SIG-M5 treated with dmso at 0.1 percent for 504 hours (cell line): ENCODE measurements around the gene DNAJC6.

ENCODE experiments used
- DNase-seq: peaks from one replicate; lab custom pipeline; 2025; ENCODE audit not compliant: unreplicated experiment; lab: John Stamatoyannopoulos, UW

Gene DNAJC6

DNA sequence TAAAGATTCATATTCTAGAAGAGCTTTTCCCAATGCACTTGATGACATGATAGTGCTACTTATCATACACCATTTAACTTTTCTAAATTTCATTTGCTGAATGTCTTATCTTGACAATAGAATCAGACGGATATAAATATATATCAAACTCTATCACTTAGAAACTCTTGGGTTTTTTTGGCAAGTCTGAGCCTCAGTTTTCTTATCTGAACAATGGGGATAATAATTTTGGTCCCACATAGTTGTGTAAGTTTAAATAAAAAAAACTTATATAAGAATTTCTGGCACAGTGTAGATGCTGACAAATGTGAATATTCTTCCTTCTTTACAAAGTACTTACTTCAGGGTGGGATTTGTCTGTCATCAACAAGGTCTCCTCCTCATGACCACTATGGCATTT is 89.7 kb downstream of the DNAJC6 start:
- DNase-seq, result no peak

DNA sequence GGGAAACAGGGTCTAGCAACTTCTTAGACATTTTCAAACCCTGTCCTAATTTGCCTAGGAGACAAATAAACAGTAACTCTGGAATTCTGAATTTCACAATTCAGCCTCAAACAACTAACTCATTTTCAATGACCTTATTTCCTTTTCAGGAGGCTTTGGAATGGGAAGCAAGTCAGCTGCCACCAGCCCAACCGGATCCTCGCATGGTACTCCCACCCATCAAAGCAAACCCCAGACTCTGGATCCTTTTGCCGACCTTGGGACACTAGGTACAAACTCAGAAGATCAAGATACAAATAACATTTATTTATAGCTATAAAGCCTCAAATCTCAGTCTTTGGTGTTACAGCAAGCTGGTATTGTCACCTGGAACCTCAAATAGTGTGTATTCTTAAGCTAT is 92.3 kb downstream of the DNAJC6 start:
- DNase-seq, result no peak

DNA sequence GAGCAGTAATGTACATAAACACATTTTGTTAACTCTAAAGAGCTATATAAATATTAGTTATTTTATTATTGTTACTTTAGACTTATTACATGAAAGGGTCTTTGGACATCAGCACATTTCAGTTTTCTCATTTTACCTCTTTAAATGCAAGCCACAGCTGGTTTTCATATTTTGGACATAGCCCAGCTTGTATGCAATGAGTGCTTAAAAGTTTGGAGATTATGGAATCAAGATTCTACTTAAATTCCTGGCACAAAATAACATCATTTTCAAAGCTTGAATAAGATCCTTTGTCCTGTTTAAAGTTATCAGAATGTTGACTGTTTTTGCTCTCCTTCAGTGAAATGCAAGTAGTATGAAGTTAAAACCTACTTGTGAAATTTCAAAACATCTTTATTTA is 95.6 kb downstream of the DNAJC6 start:
- no peak for DNase-seq

DNA sequence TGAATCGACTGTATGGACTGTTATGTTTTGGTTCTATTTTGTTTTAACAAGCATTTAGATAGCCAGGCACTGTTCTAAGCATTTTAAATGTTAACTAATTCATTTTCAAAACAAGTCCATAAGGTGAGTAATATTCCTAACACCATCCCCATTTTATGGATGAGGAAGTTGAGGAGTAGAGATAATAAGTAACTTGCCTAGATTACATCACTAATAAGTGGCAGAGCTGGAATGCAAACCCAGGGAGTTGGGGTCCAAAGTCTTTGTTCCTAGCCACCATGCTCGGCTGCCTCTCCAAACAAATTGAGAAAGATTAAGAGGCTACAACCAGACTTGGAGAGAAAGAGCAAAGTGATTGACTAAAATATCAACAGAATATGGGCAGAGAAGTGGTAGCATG is 98.5 kb downstream of the DNAJC6 start:
- DNase-seq, result no peak

DNA sequence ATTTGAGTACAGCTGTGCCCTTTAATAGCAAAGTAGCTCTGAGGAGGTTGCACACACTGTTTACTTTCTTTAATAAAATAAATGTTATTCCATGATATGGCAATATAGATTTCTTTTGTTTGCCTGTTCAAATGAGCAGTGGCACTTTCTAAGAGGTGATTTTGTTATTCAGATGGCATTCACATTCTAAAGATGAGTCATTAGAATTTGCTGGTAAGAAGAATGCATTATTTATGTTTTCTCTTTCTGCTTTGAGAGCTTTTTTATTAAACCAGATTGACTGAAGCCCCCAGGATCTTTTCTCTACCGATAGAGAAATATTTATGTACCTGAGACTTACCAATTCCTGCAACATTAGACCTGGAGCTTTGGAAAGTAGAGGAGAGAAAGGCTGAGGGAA is 100.0 kb downstream of the DNAJC6 start:
- DNase-seq, result no peak

DNA sequence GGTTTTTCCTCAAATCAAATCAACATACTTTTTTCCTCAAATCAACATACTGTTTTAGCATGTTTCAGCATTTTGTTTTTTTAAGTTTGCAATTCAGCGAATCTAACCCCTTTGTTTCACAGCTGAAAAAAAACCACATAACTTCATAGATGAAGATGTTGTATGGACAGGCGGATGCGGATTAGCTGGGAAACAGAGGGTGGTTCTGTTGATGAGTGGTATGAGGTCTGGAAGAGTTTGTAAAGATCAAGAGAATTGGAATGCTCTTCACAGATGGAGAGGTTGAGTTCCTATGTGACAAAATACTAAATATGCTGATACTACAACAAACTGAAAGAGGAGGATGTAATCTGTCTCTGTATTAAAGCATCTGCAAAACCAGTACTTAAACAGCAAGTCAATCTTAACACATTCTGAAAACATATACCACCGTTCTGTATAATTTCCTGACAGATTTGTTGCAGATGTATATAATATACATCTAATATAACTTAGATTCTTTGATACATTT is 100.5 kb downstream of the DNAJC6 start:
- DNase-seq, result no peak

DNA sequence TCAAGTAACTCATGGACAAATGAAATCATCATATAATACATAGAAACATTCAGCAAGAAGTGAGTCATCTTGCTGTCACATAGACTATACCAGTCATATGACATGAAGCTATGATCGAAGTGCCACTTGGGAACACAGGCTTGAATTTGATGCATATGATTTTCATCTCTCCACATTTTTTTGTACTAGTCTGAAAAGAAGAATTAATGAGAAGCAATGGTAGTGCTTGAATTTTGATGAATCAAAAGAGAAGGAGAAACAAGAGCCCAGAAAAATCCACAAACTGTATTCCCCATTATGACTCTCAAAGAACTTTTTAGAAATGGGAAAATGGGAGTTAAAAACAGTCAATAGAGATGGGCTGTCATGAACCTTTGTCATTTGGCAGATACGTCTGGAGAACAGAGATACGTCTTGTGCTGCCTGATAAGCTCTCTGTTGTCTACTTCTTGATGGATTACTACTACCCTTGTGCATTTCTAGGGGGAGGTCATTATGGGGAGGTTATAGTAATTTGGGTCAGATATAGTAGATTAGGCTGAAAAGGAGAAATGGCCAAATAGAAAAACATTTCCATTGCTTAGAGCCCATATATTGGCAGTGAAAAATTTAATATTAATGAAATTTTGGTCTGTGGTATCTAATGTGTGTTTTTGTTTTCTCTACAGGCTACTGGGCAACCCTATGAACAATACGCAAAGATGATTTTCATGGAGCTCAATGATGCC is 103.1 kb downstream of the DNAJC6 start:
- no peak for DNase-seq

DNA sequence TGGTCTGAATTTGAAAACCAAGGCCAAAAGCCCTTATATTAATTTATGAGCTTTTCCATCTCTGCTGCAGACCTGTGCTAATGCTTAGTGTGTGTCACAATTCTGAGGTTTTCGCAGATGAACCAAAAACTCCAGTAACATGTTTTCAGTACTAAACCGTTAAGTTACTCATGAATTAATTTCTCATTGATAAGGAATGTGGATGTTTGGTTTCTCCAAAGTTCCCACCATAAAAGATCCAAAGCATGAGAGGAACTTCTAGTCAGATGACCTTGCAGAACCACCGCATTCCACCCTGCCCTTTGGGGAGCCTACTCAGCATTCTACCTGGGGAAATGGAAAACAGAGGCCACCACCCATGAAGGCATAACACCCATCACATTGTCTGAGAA is 103.6 kb downstream of the DNAJC6 start:
- no peak for DNase-seq

DNA sequence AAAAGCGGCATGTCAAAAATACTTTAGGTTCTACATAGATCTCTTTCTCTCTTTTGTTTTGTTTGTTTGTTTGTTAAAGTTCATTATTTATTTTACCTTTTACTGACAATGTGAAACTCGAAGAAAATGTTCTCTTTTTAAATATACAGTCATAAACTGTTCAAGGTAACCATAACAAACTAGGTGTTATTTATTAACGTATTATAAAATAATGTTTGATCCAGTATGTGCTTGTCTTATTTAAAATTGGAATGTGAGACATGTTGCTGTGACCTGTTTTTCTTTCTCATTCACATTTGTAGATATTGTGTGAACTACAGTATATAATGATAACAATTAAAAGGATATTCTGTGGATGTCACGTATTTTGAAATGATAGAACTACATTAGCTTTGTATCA is 105.2 kb downstream of the DNAJC6 start:
- no peak for DNase-seq

DNA sequence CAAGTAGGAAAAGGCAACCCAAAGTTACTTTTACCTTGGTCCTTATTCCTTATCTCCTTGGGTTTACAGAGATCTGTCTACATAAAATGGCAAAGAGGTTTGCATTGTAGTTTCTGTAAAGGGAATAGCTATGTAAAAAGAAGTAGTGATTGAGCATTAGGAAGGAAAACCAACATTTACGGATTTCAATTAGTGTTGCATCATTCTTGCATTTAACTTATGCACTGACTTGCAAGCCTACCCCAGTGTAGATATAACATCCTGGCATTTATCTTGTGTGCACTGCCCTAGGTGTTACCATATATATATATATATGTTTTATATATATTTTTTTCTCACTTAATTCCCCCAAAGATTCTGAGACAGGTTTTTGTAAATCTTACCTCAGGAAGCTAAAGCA is 107.4 kb downstream of the DNAJC6 start:
- no peak for DNase-seq

DNA sequence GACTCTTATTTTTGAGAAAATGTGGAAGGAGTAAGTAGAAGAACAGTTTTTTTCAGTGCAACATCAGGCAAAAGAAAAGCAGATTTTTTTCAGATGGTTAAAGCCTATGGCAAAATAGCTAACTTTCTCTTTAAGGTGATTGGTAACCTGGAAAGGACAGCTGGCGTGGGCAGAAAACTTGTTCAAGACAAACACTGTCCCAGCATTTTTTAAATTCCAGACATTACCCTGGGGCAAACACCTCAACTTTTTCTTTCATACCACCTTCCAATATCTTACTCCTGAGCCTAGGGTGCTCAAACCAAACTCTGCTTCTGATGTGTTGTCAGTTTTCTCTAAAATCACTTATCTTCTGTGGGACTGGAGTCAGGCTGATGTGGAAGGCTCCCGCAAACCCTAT is 108.4 kb downstream of the DNAJC6 start:
- no peak for DNase-seq

DNA sequence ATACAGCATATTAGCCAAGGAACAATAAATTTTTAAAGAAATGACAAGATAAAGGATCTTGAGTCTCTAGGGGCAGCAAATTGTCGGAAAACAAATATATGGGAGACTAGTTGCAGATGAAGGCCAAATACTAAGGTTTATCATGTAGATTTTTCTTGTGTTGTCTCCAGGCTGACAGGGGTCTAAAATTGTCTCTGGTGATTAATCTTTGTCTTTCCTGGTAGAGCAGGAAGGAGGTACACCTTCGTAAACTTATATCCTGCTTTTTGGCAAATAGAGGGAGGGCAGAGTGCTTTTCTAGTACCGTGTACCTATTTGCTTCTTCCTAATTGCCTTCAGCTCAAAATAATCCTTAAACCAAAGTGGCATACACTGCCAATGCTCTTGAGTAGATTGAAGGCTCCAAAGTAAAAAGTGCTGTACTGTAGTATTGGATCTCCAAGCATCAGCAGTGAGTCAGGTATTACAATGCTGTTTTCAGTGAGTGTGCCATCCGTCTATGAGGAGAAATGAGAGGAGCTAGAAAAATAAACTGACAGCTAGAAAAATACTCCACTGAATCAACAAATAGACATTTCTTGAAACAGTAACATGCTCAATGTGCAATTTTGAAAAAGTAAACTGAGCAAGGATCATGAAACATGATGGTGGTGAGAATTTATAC is 109.3 kb downstream of the DNAJC6 start:
- no peak for DNase-seq

DNA sequence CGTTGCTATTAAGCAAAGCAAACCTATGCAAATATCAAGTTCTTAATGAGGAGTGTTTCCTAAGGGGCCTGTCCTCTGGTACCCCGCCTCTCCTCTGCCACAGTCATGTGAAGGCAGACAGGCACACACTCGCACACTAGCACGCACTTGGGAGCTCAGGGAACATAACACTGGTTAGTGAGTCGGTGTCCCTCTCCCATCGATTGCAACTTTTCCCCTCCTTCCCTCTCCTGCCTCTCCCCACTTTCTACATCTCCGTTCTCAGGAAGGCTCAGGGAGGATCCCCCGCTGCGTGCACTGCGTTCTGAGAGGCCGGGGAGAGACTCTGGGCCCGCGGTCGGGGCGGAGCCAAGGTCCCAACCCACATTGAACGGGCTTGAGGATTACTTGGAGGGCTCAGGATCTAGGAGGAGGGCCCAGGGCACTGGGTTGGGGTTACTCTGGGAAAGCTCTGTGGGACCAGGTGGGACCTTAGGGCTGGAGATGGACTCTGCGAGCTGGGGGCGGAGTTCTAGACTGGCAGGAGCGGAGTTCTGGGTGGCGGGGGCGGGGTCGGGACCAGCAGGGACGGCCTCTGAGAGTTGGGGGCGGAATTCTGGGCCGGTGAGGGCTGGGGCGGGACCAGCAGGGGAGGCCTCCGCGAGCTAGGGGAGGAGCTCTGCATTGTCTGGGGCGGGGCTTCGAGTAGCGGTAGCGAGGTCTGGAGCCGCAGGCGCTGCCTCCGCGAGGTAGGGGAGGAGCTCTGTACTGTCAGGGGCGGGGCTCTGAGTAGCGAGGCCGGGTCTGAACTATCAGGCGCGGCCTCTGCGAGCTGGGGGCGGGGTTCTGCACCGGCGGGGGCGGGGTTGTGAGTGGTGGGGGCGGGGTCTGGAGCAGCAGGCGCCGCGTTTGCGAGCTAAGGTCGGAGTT is 110.6 kb downstream of the DNAJC6 start:
- peak; percentile 96 for DNase-seq

DNA sequence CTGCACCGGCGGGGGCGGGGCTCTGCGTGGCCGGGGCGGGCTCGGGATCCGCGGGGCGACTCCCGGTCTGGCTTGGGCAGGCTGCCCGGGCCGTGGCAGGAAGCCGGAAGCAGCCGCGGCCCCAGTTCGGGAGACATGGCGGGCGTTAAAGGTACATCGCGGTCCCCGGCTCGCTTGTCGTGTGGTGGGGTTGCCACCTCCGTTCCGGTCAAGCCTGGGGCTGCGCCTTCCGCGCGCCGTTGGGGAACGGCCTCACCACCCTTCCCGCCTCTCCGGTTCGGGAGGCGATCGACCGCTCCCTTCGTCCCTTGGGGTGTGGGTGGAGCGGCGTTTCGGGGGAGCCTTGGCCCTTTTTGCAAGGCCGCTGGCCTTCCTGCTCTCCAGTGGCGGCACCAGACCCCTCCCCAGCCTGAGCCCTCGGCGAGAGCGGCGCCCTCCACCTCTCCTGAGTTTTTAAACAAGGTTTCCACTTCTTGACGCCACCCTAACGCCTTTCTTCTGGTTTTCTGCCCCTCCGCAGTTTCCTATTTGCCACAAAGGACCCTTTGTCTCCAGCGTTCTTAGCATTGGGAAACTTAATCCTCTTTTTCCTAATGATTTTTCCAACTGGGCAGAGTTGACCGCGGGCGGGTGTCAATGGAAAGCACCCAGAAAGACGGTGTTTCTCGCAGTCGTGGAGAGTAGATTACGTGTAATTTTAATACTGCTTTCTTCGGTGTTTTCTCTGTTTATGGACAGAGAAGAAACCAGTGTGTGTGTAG is 111.4 kb downstream of the DNAJC6 start, which contains the start of the genes LEPR and LEPROT:
TSS of gene LEPR (plus strand) at position 79 of the 761 bp plus-strand sequence. CDS start 144,898 bp downstream, outside the sequence.
TSS of gene LEPROT (plus strand) at position 79 of the 761 bp plus-strand sequence. CDS start at position 136, 57 bp downstream.
- DNase-seq, result peak; percentile 42

DNA sequence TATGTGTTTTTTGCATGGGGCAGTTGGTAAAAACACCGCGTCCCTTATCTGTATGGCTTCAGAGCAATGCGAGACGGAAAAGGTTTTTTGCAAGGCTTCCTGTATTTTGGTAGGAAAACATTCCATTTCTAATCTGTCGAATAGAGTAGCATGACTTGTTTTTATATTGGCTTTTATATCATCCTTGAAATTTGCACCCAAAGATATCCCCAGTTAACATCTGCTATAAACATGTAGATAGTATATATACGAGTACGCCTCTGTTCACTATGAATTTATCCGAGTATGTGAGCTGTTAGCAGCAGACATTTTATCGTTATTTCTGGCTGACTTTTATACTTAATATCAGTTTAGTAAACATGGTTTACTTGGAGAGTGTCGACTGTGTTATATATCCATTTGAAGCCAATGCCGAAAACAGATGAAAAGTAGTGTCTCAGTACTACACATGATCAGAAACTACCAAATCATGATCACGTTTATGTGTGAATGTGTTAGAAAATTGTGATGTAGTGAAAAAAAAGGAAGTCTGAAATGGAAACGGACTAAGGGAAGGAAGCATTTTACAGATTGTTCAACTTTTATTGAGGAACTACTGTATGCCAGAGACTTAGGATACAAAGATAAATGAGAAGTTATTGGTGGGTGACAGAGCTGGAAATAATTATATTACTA is 112.1 kb downstream of the DNAJC6 start:
- peak; percentile 55 for DNase-seq

DNA sequence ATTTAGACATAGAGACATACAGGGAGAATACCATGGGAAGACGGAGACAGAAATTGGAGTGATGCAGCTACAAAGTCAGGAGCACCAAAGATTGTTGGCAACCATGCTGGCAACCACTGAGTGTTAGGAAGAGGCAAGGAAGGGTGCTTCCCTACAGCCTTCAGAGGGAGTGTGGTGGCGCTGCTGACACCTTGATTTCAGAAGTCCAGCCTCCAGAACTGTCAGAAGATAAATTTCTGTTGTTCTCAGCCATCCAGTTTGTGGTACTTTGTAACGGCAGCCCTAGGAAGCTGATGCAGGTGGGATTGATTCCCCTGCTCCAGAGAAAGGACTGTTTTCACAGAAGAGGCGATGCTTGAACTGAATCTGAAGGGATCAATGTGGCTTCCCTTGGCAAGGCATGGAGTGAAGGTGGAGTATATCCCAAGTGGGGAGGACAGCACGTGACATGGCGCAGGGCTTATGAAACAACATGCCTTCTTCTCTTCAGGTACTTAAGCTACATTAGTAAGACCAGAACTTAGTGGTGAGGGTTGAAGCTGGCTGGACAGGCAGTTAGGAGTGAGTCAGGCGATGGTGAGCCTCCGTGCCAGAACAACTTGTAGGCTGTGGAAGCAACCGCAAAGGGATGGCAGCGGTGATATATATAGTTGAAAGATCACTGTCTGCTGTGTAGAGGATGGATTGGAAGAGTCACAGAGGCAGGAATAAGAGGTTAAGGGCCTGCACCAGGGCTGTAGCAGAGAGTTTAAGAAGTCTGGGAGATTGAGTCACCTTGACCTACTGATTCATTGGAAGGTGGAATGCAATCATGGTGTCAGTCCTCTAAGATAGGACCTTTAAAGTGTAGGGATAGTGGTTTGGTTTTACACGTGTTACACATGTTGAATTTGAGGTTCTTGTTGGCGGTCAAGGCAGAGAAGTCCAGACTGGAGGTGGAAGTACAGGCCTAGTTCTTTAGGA is 113.2 kb downstream of the DNAJC6 start:
- DNase-seq, result no peak

DNA sequence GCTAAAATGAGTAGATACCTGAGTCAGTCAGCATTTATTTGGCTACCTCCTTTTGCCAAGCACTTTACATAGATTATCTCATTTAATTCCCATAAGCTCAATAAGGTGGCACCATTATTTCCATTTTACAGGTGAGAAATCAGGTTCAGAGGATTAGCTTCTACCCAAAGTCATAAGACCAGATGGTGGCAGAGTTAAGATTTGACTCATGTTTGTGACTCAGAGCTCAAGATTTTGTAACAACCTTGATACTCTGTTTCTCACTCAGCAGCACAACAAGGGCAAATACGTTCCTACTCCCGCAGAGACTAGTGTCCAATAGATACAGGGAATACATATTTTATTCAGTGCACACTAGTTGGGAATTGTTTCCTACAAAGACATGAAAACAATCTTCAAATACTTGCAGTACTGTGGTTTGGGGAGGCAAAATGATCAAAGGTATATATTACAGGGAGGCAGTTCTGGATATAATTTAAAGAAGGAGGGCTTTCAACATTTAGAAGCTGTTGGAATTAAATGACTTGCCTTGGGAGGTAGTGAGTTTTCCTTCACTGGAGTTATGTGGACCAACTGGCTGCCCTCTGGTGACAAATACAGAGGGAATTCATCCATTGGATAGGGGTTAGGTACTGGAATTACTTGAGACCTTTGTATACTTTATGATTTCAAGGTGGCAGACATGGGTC is 114.7 kb downstream of the DNAJC6 start:
- peak; percentile 13 for DNase-seq

DNA sequence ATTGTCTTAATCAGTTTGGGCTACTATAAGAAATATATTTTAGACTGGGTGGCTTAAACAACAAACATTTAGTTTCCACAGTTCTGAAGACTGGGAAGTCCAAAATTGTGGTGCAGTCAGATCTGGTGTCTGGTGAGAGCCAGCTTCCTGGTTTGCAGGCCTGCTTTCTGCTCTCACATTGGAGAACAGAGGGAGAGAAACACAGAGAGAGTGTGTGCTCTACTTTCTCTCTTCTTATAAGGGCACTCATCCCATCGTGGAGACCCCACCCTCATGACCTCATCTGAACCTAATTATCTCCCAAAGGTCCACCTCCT is 115.2 kb downstream of the DNAJC6 start:
- DNase-seq, result no peak
